ENCODE measurements around the gene HEATR3.

Gene HEATR3

GRCh38 chr16:50040018-50040417, 25.8 kb upstream of the HEATR3 start:
- Mint-ChIP-seq H3K4me1 (peaks cover 12 to 19% of the 10 kb centered on the region in 2 donors), H3K36me3 (peaks cover 3 to 5% of the 10 kb centered on the region in 2 donors), H3K27ac (peak overlapping the region; percentile 47), H3K27me3 (peaks cover 0 to 12% of the 10 kb centered on the region in 2 donors), H3K9me3 (no peaks in the 10 kb centered on the region), H3K4me3 (no peak overlapping the region)
- DNase-seq (no peak), ATAC-seq (replicated peaks) (no peak)

- DNase-seq (no peak), ATAC-seq (replicated peaks) (no peak)
- Mint-ChIP-seq H3K27me3 (peaks cover 4 to 15% of the 10 kb centered on the region in 2 donors), H3K36me3 (peaks cover 3 to 5% of the 10 kb centered on the region in 2 donors), H3K9me3 (no peaks in the 10 kb centered on the region), H3K4me1 (peaks cover 12 to 19% of the 10 kb centered on the region in 2 donors), H3K4me3 (no peak overlapping the region), H3K27ac (no peak overlapping the region)
Observed at GRCh38 chr16:50040710-50041109, 25.1 kb upstream of the HEATR3 start.

GRCh38 chr16:50043358-50043757, 22.4 kb upstream of the HEATR3 start:
- Mint-ChIP-seq H3K36me3 (peaks cover 3 to 5% of the 10 kb centered on the region in 2 donors), H3K27me3 (peaks cover 16 to 25% of the 10 kb centered on the region in 2 donors), H3K4me3 (no peak overlapping the region), H3K9me3 (no peaks in the 10 kb centered on the region), H3K4me1 (peaks cover 9 to 16% of the 10 kb centered on the region in 2 donors), H3K27ac (no peak overlapping the region)
- no peak for ATAC-seq (replicated peaks)
- DNase-seq: no peak

GRCh38 chr16:50045412-50045811, 20.4 kb upstream of the HEATR3 start:
- Mint-ChIP-seq H3K9me3 (no peaks in the 10 kb centered on the region), H3K27me3 (peaks cover 16 to 25% of the 10 kb centered on the region in 2 donors), H3K27ac (no peak overlapping the region), H3K36me3 (no peaks in the 10 kb centered on the region), H3K4me3 (no peak overlapping the region), H3K4me1 (peaks cover under 1 to 2% of the 10 kb centered on the region in 2 donors)
- ATAC-seq (replicated peaks): no peak
- DNase-seq: no peak

- Mint-ChIP-seq H3K4me3 (no peak overlapping the region), H3K4me1 (no peaks in the 10 kb centered on the region), H3K27ac (no peak overlapping the region), H3K27me3 (peaks cover 16 to 34% of the 10 kb centered on the region in 2 donors), H3K36me3 (no peaks in the 10 kb centered on the region), H3K9me3 (peaks cover 1 to 3% of the 10 kb centered on the region in 2 donors)
- DNase-seq (no peak), ATAC-seq (replicated peaks) (no peak)
Observed at GRCh38 chr16:50046853-50047252, 18.9 kb upstream of the HEATR3 start.

GRCh38 chr16:50047864-50048263, 17.9 kb upstream of the HEATR3 start:
- no peak overlapping the region for H3K4me3 Mint-ChIP-seq

GRCh38 chr16:50050802-50051201, 15.0 kb upstream of the HEATR3 start:
- no peak for ATAC-seq (replicated peaks)
- Mint-ChIP-seq H3K9me3 (peaks cover 6 to 7% of the 10 kb centered on the region in 2 donors), H3K4me1 (no peaks in the 10 kb centered on the region), H3K27ac (no peak overlapping the region), H3K36me3 (no peaks in the 10 kb centered on the region), H3K27me3 (peaks cover 18 to 21% of the 10 kb centered on the region in 2 donors), H3K4me3 (no peak overlapping the region)
- DNase-seq: no peak

More at GRCh38 chr16:50047864-50048263, 17.9 kb upstream of the HEATR3 start:
- Mint-ChIP-seq H3K4me1 (no peaks in the 10 kb centered on the region), H3K27ac (no peak overlapping the region), H3K36me3 (no peaks in the 10 kb centered on the region), H3K27me3 (peaks cover 22 to 35% of the 10 kb centered on the region in 2 donors), H3K9me3 (peaks cover 5 to 7% of the 10 kb centered on the region in 2 donors)
- DNase-seq (no peak), ATAC-seq (replicated peaks) (no peak)

- Mint-ChIP-seq H3K4me3 (no peak overlapping the region), H3K36me3 (peaks cover 0 to 2% of the 10 kb centered on the region in 2 donors), H3K4me1 (no peaks in the 10 kb centered on the region), H3K9me3 (peaks cover 6 to 8% of the 10 kb centered on the region in 2 donors), H3K27me3 (peaks cover 6 to 14% of the 10 kb centered on the region in 2 donors), H3K27ac (no peak overlapping the region)
- DNase-seq (no peak), ATAC-seq (replicated peaks) (no peak)
Observed at GRCh38 chr16:50056226-50056625, 9.5 kb upstream of the HEATR3 start.

GRCh38 chr16:50058091-50058771, 7.5 kb upstream of the HEATR3 start:
- ATAC-seq (replicated peaks): no peak

GRCh38 chr16:50059111-50059510, 6.7 kb upstream of the HEATR3 start:
- Mint-ChIP-seq H3K27ac (no peak overlapping the region), H3K9me3 (peaks cover 0 to 4% of the 10 kb centered on the region in 2 donors), H3K27me3 (peaks cover 0 to 6% of the 10 kb centered on the region in 2 donors), H3K4me3 (no peak overlapping the region), H3K36me3 (peaks cover 0 to 2% of the 10 kb centered on the region in 2 donors), H3K4me1 (no peaks in the 10 kb centered on the region)
- ATAC-seq (replicated peaks) (no peak), DNase-seq (no peak)

More at GRCh38 chr16:50058091-50058771, 7.5 kb upstream of the HEATR3 start:
- H3K36me3 Mint-ChIP-seq: peaks cover 0 to 2% of the 10 kb centered on the region in 2 donors
- H3K4me1 Mint-ChIP-seq: no peaks in the 10 kb centered on the region
- no peak for DNase-seq
- H3K4me3 Mint-ChIP-seq: no peak overlapping the region
- peaks cover 0 to 4% of the 10 kb centered on the region in 2 donors for H3K9me3 Mint-ChIP-seq
- peaks cover 0 to 6% of the 10 kb centered on the region in 2 donors for H3K27me3 Mint-ChIP-seq
- no peak overlapping the region for H3K27ac Mint-ChIP-seq

- Mint-ChIP-seq H3K27ac (no peak overlapping the region), H3K4me3 (no peak overlapping the region), H3K27me3 (peaks cover 0 to 6% of the 10 kb centered on the region in 2 donors), H3K9me3 (peaks cover 0 to 4% of the 10 kb centered on the region in 2 donors), H3K36me3 (peaks cover 0 to 2% of the 10 kb centered on the region in 2 donors), H3K4me1 (no peaks in the 10 kb centered on the region)
- DNase-seq: no peak
- ATAC-seq (replicated peaks): no peak
Observed at GRCh38 chr16:50059669-50060068, 6.1 kb upstream of the HEATR3 start.

- DNase-seq (no peak), ATAC-seq (replicated peaks) (no peak)
- no peak overlapping the region for H3K4me3 Mint-ChIP-seq
Observed at GRCh38 chr16:50061326-50061725, 4.4 kb upstream of the HEATR3 start.

GRCh38 chr16:50065241-50065623, 538 bp upstream of the HEATR3 start:
- Mint-ChIP-seq H3K27me3 (no peaks in the 10 kb centered on the region), H3K4me1 (peaks cover 22 to 23% of the 10 kb centered on the region in 2 donors), H3K27ac (peak overlapping the region; percentile 97), H3K9me3 (no peaks in the 10 kb centered on the region), H3K4me3 (peak overlapping the region; percentile 88 to 91), H3K36me3 (peaks cover 6 to 14% of the 10 kb centered on the region in 2 donors)
- DNase-seq (no peak), ATAC-seq (replicated peaks) (no peak)

More at GRCh38 chr16:50061326-50061725, 4.4 kb upstream of the HEATR3 start:
- no peak overlapping the region for H3K27ac Mint-ChIP-seq
- peaks cover 0 to 6% of the 10 kb centered on the region in 2 donors for H3K27me3 Mint-ChIP-seq
- H3K4me1 Mint-ChIP-seq: peaks cover 0 to 2% of the 10 kb centered on the region in 2 donors
- peaks cover 0 to under 1% of the 10 kb centered on the region in 2 donors for H3K9me3 Mint-ChIP-seq
- no peaks in the 10 kb centered on the region for H3K36me3 Mint-ChIP-seq

GRCh38 chr16:50066482-50067289, 916 bp downstream of the HEATR3 start:
- peaks cover 11 to 20% of the 10 kb centered on the region in 2 donors for H3K36me3 Mint-ChIP-seq
- no peaks in the 10 kb centered on the region for H3K9me3 Mint-ChIP-seq
- H3K4me1 Mint-ChIP-seq: peaks cover 23 to 25% of the 10 kb centered on the region in 2 donors
- no peaks in the 10 kb centered on the region for H3K27me3 Mint-ChIP-seq
- H3K27ac Mint-ChIP-seq: peak overlapping the region; percentile 83
- no peak for ATAC-seq (replicated peaks)
- peak overlapping the region; percentile 88 to 91 for H3K4me3 Mint-ChIP-seq
- no peak for DNase-seq

Measured in stimulated activated naive B cell treated with anti-CD40 and anti-IgM and Interleukin-4, amounts not matched to agents 10 μg/mL and 1 μg/mL and 100 μg/mL, for 72 hours (primary cell).